H9 (cell line): ENCODE results near the gene AKT1. TPM values are rescaled to one million over a fixed set of nuclear protein-coding genes. Genes with fewer than 3 reads are reported as not detected.

Source experiments
- DNase-seq: peaks from one replicate; pipeline ENCODE4 v3.0.0-alpha.2; 2017
- H2AFZ ChIP-seq: one replicate; pipeline ENCODE4 v1.6.1; 2013; ENCODE audit warnings: mild to moderate bottlenecking, low read length, control low read depth, moderate library complexity
- H2AK5ac ChIP-seq: 2 replicates; pipeline ENCODE4 v1.6.1; 2013; ENCODE audit warnings: low read length, control low read depth, mixed read lengths; ENCODE audit not compliant: insufficient read length
- H2BK120ac ChIP-seq: one replicate; pipeline ENCODE4 v1.6.1; 2013; ENCODE audit warnings: low read depth, mild to moderate bottlenecking, low read length, control low read depth, inconsistent platforms; ENCODE audit not compliant: poor library complexity, severe bottlenecking
- H2BK12ac ChIP-seq: 2 replicates; pipeline ENCODE4 v1.6.1; 2013; ENCODE audit warnings: low read length, control low read depth, mixed read lengths, low read depth; ENCODE audit not compliant: insufficient read length
- H2BK15ac ChIP-seq: 2 replicates; pipeline ENCODE4 v1.6.1; 2013; ENCODE audit warnings: low read depth, low read length, control low read depth
- H2BK20ac ChIP-seq: one replicate; pipeline ENCODE4 v1.6.1; 2013; ENCODE audit warnings: low read depth, mild to moderate bottlenecking, low read length, control low read depth, inconsistent platforms; ENCODE audit not compliant: poor library complexity, severe bottlenecking
- H2BK5ac ChIP-seq: 2 replicates; pipeline ENCODE4 v1.6.1; 2013; ENCODE audit warnings: low read length, control low read depth, mixed read lengths; ENCODE audit not compliant: insufficient read length
- H3K14ac ChIP-seq: 2 replicates; pipeline ENCODE4 v1.6.1; 2013; ENCODE audit warnings: low read length, control low read depth; ENCODE audit not compliant: insufficient read depth
- H3K18ac ChIP-seq: 2 replicates; pipeline ENCODE4 v1.6.1; 2013; ENCODE audit warnings: low read depth, mild to moderate bottlenecking, mixed read lengths, low read length, control low read depth; ENCODE audit not compliant: insufficient read length
- H3K23ac ChIP-seq: 2 replicates; pipeline ENCODE4 v1.6.1; 2013; ENCODE audit warnings: low read length, control low read depth, mixed read lengths, low read depth; ENCODE audit not compliant: insufficient read length
- H3K23me2 ChIP-seq: 2 replicates; pipeline ENCODE4 v1.6.1; 2013; ENCODE audit warnings: low read depth, mild to moderate bottlenecking, mixed read lengths, low read length, control low read depth; ENCODE audit not compliant: insufficient read length, poor library complexity, severe bottlenecking
- H3K27ac ChIP-seq: 2 replicates; pipeline ENCODE4 v1.5.1; 2013; ENCODE audit warnings: low read length, control low read depth, mixed read lengths, low read depth; ENCODE audit not compliant: insufficient read length
- H3K27me3 ChIP-seq: 2 replicates; pipeline ENCODE4 v1.6.1; 2013; ENCODE audit warnings: low read length, control low read depth, inconsistent platforms; ENCODE audit not compliant: insufficient read depth
- H3K4ac ChIP-seq: 2 replicates; pipeline ENCODE4 v1.6.1; 2013; ENCODE audit warnings: low read depth, mild to moderate bottlenecking, control low read depth, inconsistent platforms, low read length, moderate library complexity
- H3K4me1 ChIP-seq: 2 replicates; pipeline ENCODE4 v1.6.1; 2013; ENCODE audit warnings: low read length, control low read depth, inconsistent platforms; ENCODE audit not compliant: insufficient read depth
- H3K4me2 ChIP-seq: 2 replicates; pipeline ENCODE4 v1.6.1; 2013; ENCODE audit warnings: low read length, control low read depth, mixed read lengths; ENCODE audit not compliant: insufficient read length, insufficient read depth
- H3K56ac ChIP-seq: 2 replicates; pipeline ENCODE4 v1.6.1; 2013; ENCODE audit warnings: low read depth, mild to moderate bottlenecking, mixed read lengths, low read length, control low read depth; ENCODE audit not compliant: insufficient read length
- H3K79me1 ChIP-seq: 2 replicates; pipeline ENCODE4 v1.6.1; 2013; ENCODE audit warnings: low read depth, mild to moderate bottlenecking, moderate library complexity, low read length, control low read depth, inconsistent platforms; ENCODE audit not compliant: insufficient read depth, poor library complexity, severe bottlenecking
- H3K79me2 ChIP-seq: 2 replicates; pipeline ENCODE4 v1.6.1; 2013; ENCODE audit warnings: low read length, control low read depth, inconsistent platforms; ENCODE audit not compliant: insufficient read depth
- H3K9ac ChIP-seq: 2 replicates; pipeline ENCODE4 v1.6.1; 2013; ENCODE audit warnings: low read length, control low read depth, mixed read lengths; ENCODE audit not compliant: insufficient read length; ENCODE audit errors: extremely low read depth
- H3K9me3 ChIP-seq: one replicate; pipeline ENCODE4 v1.6.1; 2013; ENCODE audit warnings: low read depth, low read length, inconsistent platforms; ENCODE audit not compliant: control insufficient read depth
- H3T11ph ChIP-seq: one replicate; pipeline ENCODE4 v1.6.1; 2013; ENCODE audit warnings: mild to moderate bottlenecking, low read length, control low read depth, inconsistent platforms
- H4K20me1 ChIP-seq: one replicate; pipeline ENCODE4 v1.6.1; 2013; ENCODE audit not compliant: control insufficient read depth, insufficient read length, insufficient read depth
- H4K5ac ChIP-seq: 2 replicates; pipeline ENCODE4 v1.6.1; 2013; ENCODE audit warnings: low read depth, mild to moderate bottlenecking, mixed read lengths, low read length, control low read depth; ENCODE audit not compliant: insufficient read length
- H4K8ac ChIP-seq: replicated peaks from 2 replicates; pipeline ENCODE4 v1.6.1; 2013; ENCODE audit warnings: low read length, control low read depth, mixed read lengths, low read depth; ENCODE audit not compliant: insufficient read length
- H4K91ac ChIP-seq: 2 replicates; pipeline ENCODE4 v1.6.1; 2013; ENCODE audit warnings: low read depth, mild to moderate bottlenecking, moderate library complexity, mixed read lengths, low read length, control low read depth; ENCODE audit not compliant: insufficient read length
- H3K27ac Mint-ChIP-seq, 3 experiments: 2 replicates in 2 of 3; 3 replicates in 1 of 3; pipeline ENCODE4 v1.8.0; 2020 to 2021; ENCODE audit warnings: mixed read lengths in 3 of 3, mild to moderate bottlenecking in 1 of 3, moderate library complexity in 1 of 3
- H3K27me3 Mint-ChIP-seq: 2 replicates; pipeline ENCODE4 v1.8.0; 2021; ENCODE audit warnings: low read depth, mild to moderate bottlenecking, moderate library complexity, mixed read lengths
- H3K36me3 Mint-ChIP-seq, 3 experiments: 2 replicates in 2 of 3; 3 replicates in 1 of 3; pipeline ENCODE4 v1.8.0; 2020 to 2021; ENCODE audit warnings: low read depth in 3 of 3, mixed read lengths in 3 of 3; ENCODE audit not compliant: insufficient read depth in 1 of 3
- H3K4me1 Mint-ChIP-seq, 2 experiments: 2 replicates each; pipeline ENCODE4 v1.8.0; 2020; ENCODE audit warnings: mixed read lengths in 2 of 2
- H3K4me3 Mint-ChIP-seq, 2 experiments: 2 replicates in 1 of 2; 3 replicates in 1 of 2; pipeline ENCODE4 v1.8.0; 2020 to 2021; ENCODE audit warnings: mild to moderate bottlenecking in 2 of 2, mixed read lengths in 2 of 2, moderate library complexity in 1 of 2
- H3K9me3 Mint-ChIP-seq, 2 experiments: 2 replicates in 1 of 2; 3 replicates in 1 of 2; pipeline ENCODE4 v1.8.0; 2020; ENCODE audit warnings: mild to moderate bottlenecking in 2 of 2, mixed read lengths in 2 of 2, moderate library complexity in 1 of 2
- CTCF ChIP-seq: fragments of 200-600 bp; sonication (generic); conservative IDR thresholded peaks from 3 replicates; pipeline ENCODE4 v1.8.0; 2021; ENCODE audit warnings: antibody characterized with exemption, mild to moderate bottlenecking
- WGBS: extraction: QIAGEN DNeasy Blood & Tissue Kit; methylation state at CpG from one replicate; pipeline ENCODE4 v1.1.7; 2013; ENCODE audit warnings: missing lambda C conversion rate, low lambda C conversion rate, mixed read lengths; ENCODE audit not compliant: insufficient read length; ENCODE audit errors: extremely low coverage; 5-methylcytosine and 5-hydroxymethylcytosine counted together
- total RNA-seq: library from RNA; stranded (reverse); gene quantifications from 2 replicates; pipeline ENCODE4 v1.2.1, GENCODE V29; 2021

AKT1 gene
- total RNA-seq, 1 experiment from 2014 or later: 101 TPM

- Mint-ChIP-seq H3K4me3 (no peak overlapping the region), H3K27me3 (no peaks in the 10 kb centered on the region), H3K27ac (no peak overlapping the region; a peak in 1 of 7 replicates), H3K9me3 (peaks cover 10 to 14% of the 10 kb centered on the region in 2 experiments), H3K4me1 (peaks cover 15 to 21% of the 10 kb centered on the region in 2 experiments), H3K36me3 (peaks cover 37 to 58% (median 51%) of the 10 kb centered on the region in 3 experiments)
- H4K91ac ChIP-seq: no peak overlapping the region
- no peaks in the 10 kb centered on the region for H3K79me2 ChIP-seq
- H3K14ac ChIP-seq: no peak overlapping the region
- no peaks in the 10 kb centered on the region for H3K79me1 ChIP-seq
- H3K9ac ChIP-seq: no peak overlapping the region
- no peak for TF ChIP-seq CTCF
- H3K18ac ChIP-seq: no peak overlapping the region
- H3K56ac ChIP-seq: no peak overlapping the region
- H3K4me2 ChIP-seq: no peak overlapping the region
- no peak overlapping the region for H3T11ph ChIP-seq
- no peak for DNase-seq
- H3K4ac ChIP-seq: no peak overlapping the region
- no peaks in the 10 kb centered on the region for H3K27me3 ChIP-seq
- H4K20me1 ChIP-seq: no peaks in the 10 kb centered on the region
- no CpG with 5 or more reads among the region's 24 CpGs for WGBS
- no peak overlapping the region for H2AK5ac ChIP-seq
- H2BK12ac ChIP-seq: no peak overlapping the region
- peaks cover 2% of the 10 kb centered on the region for H3K23me2 ChIP-seq
- H2BK120ac ChIP-seq: no peak overlapping the region
- H2AFZ ChIP-seq: no peak overlapping the region
- no peak overlapping the region for H4K8ac ChIP-seq
- H3K27ac ChIP-seq: no peak overlapping the region
- H3K9me3 ChIP-seq: no peaks in the 10 kb centered on the region
- no peaks in the 10 kb centered on the region for H3K4me1 ChIP-seq
- no peak overlapping the region for H2BK15ac ChIP-seq
- no peak overlapping the region for H3K23ac ChIP-seq
- H2BK20ac ChIP-seq: no peak overlapping the region
- no peak overlapping the region for H4K5ac ChIP-seq
- H2BK5ac ChIP-seq: no peak overlapping the region
Measured at GRCh38 chr14:104770072-104770579, 25.4 kb downstream of the AKT1 start.
